Adipose tissue (tissue), 3 donors: Measurements from ENCODE around the gene TNFRSF8. TPM values are rescaled to one million over a fixed set of nuclear protein-coding genes. Genes with fewer than 3 reads are reported as not detected.

ENCODE experiments used
- H3K27ac ChIP-seq: one replicate; pipeline ENCODE4 v1.5.1; 2013; ENCODE audit warnings: low read depth, low read length
- WGBS, 3 donors: extraction: QIAGEN DNeasy Blood & Tissue Kit; methylation state at CpG; one replicate each; pipeline ENCODE4 v1.1.7; 2013; 5-methylcytosine and 5-hydroxymethylcytosine counted together
- polyA plus RNA-seq, 3 donors: library from polyadenylated mRNA; stranded (reverse); fragments of 200-250 nt; gene quantifications; one replicate each; pipeline ENCODE4 v1.2.3, GENCODE V29; 2013
- donor health status: healthy with polysubstance abuse.
- donor health status: Bipolar disorder and iron deficiency.
- donor health status: healthy.

TNFRSF8 gene
- polyA plus RNA-seq, 3 donors = 0.40 to 3.8 (median 2.8) TPM

GRCh38 chr1:12078938-12079861, 16.1 kb downstream of the TNFRSF8 start:
- WGBS, 3 donors = 29 to 51% (median 47%) methylated on average over 23 of the region's 23 CpGs
- H3K27ac ChIP-seq = no peak overlapping the region

GRCh38 chr1:12080156-12080555, 17.1 kb downstream of the TNFRSF8 start:
- 52 to 82% (median 71%) methylated on average over 6 of the region's 6 CpGs for WGBS, 3 donors
- no peak overlapping the region for H3K27ac ChIP-seq

GRCh38 chr1:12080773-12081556, 17.9 kb downstream of the TNFRSF8 start:
- 86 to 97% (median 96%) methylated on average over 9 of the region's 9 CpGs for WGBS, 3 donors
- no peak overlapping the region for H3K27ac ChIP-seq

- H3K27ac ChIP-seq = no peak overlapping the region
- 79 to 87% (median 82%) methylated on average over 7 of the region's 7 CpGs for WGBS, 3 donors
Observed at GRCh38 chr1:12081648-12082396, 18.7 kb downstream of the TNFRSF8 start.

GRCh38 chr1:12082988-12083387, 19.9 kb downstream of the TNFRSF8 start:
- no peak overlapping the region for H3K27ac ChIP-seq
- 87 to 95% (median 95%) methylated on average over 4 of the region's 4 CpGs for WGBS, 3 donors

GRCh38 chr1:12083766-12084165, 20.7 kb downstream of the TNFRSF8 start:
- 64 to 82% (median 69%) methylated on average over 8 of the region's 8 CpGs for WGBS, 3 donors
- H3K27ac ChIP-seq = no peak overlapping the region

- WGBS, 3 donors = 79 to 86% (median 83%) methylated on average over 14 of the region's 14 CpGs
- H3K27ac ChIP-seq = no peak overlapping the region
Observed at GRCh38 chr1:12085643-12086260, 22.6 kb downstream of the TNFRSF8 start.

- H3K27ac ChIP-seq = no peak overlapping the region
- WGBS, 3 donors = 41 to 60% (median 50%) methylated on average over 9 of the region's 9 CpGs
Observed at GRCh38 chr1:12087797-12088314, 24.8 kb downstream of the TNFRSF8 start.

GRCh38 chr1:12088607-12089006, 25.5 kb downstream of the TNFRSF8 start:
- H3K27ac ChIP-seq = no peak overlapping the region

GRCh38 chr1:12090326-12090725, 27.2 kb downstream of the TNFRSF8 start:
- 77 to 93% (median 90%) methylated on average over 3 of the region's 3 CpGs for WGBS, 3 donors
- no peak overlapping the region for H3K27ac ChIP-seq

More at GRCh38 chr1:12088607-12089006, 25.5 kb downstream of the TNFRSF8 start:
- 34 to 71% (median 66%) methylated on average over 4 to 6 of the region's 6 CpGs for WGBS, 3 donors

- WGBS, 3 donors = 83 to 89% (median 87%) methylated on average over 1 of the region's 1 CpG
- H3K27ac ChIP-seq = no peak overlapping the region
Observed at GRCh38 chr1:12091191-12091590, 28.1 kb downstream of the TNFRSF8 start.

GRCh38 chr1:12094180-12094579, 31.1 kb downstream of the TNFRSF8 start:
- no peak overlapping the region for H3K27ac ChIP-seq
- 82 to 95% (median 91%) methylated on average over 3 of the region's 3 CpGs for WGBS, 3 donors

GRCh38 chr1:12095452-12096263, 32.6 kb downstream of the TNFRSF8 start:
- no peak overlapping the region for H3K27ac ChIP-seq
- WGBS, 3 donors = 83 to 94% (median 94%) methylated on average over 10 of the region's 10 CpGs

- no peak overlapping the region for H3K27ac ChIP-seq
- 81 to 93% (median 93%) methylated on average over 5 of the region's 5 CpGs for WGBS, 3 donors
Observed at GRCh38 chr1:12096615-12097014, 33.5 kb downstream of the TNFRSF8 start.

GRCh38 chr1:12097321-12097720, 34.2 kb downstream of the TNFRSF8 start:
- H3K27ac ChIP-seq = no peak overlapping the region

GRCh38 chr1:12098786-12099185, 35.7 kb downstream of the TNFRSF8 start:
- no peak overlapping the region for H3K27ac ChIP-seq
- 34 to 74% (median 65%) methylated on average over 1 of the region's 1 CpG for WGBS, 3 donors

- H3K27ac ChIP-seq = no peak overlapping the region
- 74 to 86% (median 86%) methylated on average over 7 of the region's 7 CpGs for WGBS, 3 donors
Observed at GRCh38 chr1:12099610-12100009, 36.5 kb downstream of the TNFRSF8 start.
